HepG2 (cell line): ENCODE measurements around the gene AMOT. TPM values are rescaled to one million over a fixed set of nuclear protein-coding genes. Genes with fewer than 3 reads are reported as not detected.

Experiments
- ATAC-seq: fragments of 200-7000 bp; cut with Tn5 transposase; 3 replicates; pipeline ENCODE4 v1.9.1; 2020; ENCODE audit warnings: mild to moderate bottlenecking, moderate library complexity
- BruUV-seq: library from RNA; stranded (reverse); fragments of 400-500 nt; replicated peaks from 2 replicates; lab custom pipeline; 2021; lab: Mats Ljungman, UMichigan
- CTCF ChIA-PET: fragments of 300-600 bp; formaldehyde crosslinking; extraction: SDS; loops from one replicate; lab custom pipeline; 2021; ENCODE audit warnings: low total read pairs, inconsistent platforms, low intra/inter-chr PET ratio; lab: Yijun Ruan, JAX
- POLR2A ChIA-PET: fragments of 350-600 bp; sonication (Branson Sonifier 250); formaldehyde crosslinking; loops from one replicate; lab custom pipeline; 2020; ENCODE audit warnings: antibody characterized with exemption, inconsistent platforms; lab: Yijun Ruan, JAX
- DNase-seq: peaks from one replicate; pipeline ENCODE4 v3.0.0-alpha.2; 2015; ENCODE audit warnings: low spot score
- FAIRE-seq: peaks from 3 replicates; lab custom pipeline; 2011; peaks lifted over from hg19 to GRCh38; lab: Jason Lieb, UNC
- H2AFZ ChIP-seq: one replicate; pipeline ENCODE4 v1.6.1; 2011; ENCODE audit warnings: low read length, inconsistent platforms
- H3K27ac ChIP-seq: fragments of 300-600 bp; 3 replicates; pipeline ENCODE4 v1.8.0; 2011; ENCODE audit warnings: mixed run types, mild to moderate bottlenecking, mixed read lengths, low read length, inconsistent platforms; ENCODE audit not compliant: insufficient read depth; ENCODE audit errors: extremely low read length
- H3K27me3 ChIP-seq, 2 experiments: fragments of 200-600 bp in 1 of 2; 2 replicates in 1 of 2; 3 replicates in 1 of 2; pipeline versions ENCODE4 v1.6.0 to v1.8.0; 2011; ENCODE audit warnings: low read length in 2 of 2, mild to moderate bottlenecking in 2 of 2, moderate library complexity in 2 of 2, inconsistent platforms in 1 of 2; ENCODE audit not compliant: insufficient read depth in 2 of 2, control insufficient read depth in 1 of 2
- H3K36me3 ChIP-seq, 2 experiments: fragments of 200-600 bp in 1 of 2; replicated peaks in 1 of 2; 2 replicates in 1 of 2; 3 replicates in 1 of 2; pipeline versions ENCODE4 v1.5.1 to v1.8.0; 2011; ENCODE audit warnings: low read length in 2 of 2, inconsistent platforms in 1 of 2; ENCODE audit not compliant: insufficient read depth in 2 of 2, control insufficient read depth in 1 of 2
- H3K4me1 ChIP-seq: 2 replicates; pipeline ENCODE4 v1.5.1; 2012; ENCODE audit warnings: low read length, inconsistent platforms; ENCODE audit not compliant: insufficient read depth
- H3K4me2 ChIP-seq: 2 replicates; pipeline ENCODE4 v1.6.0; 2011; ENCODE audit warnings: low read depth, low read length, inconsistent platforms
- H3K4me3 ChIP-seq, 3 experiments: fragments of 200-600 bp in 1 of 3; sonication (generic), shearing (Covaris generic) in 1 of 3; replicated peaks in 1 of 3; 2 replicates each; pipeline ENCODE4 v1.5.1; 2011 to 2016; ENCODE audit warnings: low read length in 3 of 3, inconsistent platforms in 2 of 3, low read depth in 2 of 3, mild to moderate bottlenecking in 2 of 3, control low read depth in 1 of 3, mixed read lengths in 1 of 3; ENCODE audit not compliant: insufficient read depth in 1 of 3
- H3K79me2 ChIP-seq: one replicate; pipeline ENCODE4 v1.6.1; 2011; ENCODE audit warnings: low read length, inconsistent platforms; ENCODE audit not compliant: insufficient read depth
- H3K9ac ChIP-seq: 2 replicates; pipeline ENCODE4 v1.6.0; 2011; ENCODE audit warnings: mild to moderate bottlenecking, low read depth, low read length, inconsistent platforms; ENCODE audit not compliant: insufficient read depth
- H3K9me3 ChIP-seq: 2 replicates; pipeline ENCODE4 v1.5.1; 2012; ENCODE audit warnings: mild to moderate bottlenecking, low read length
- H4K20me1 ChIP-seq: 2 replicates; pipeline ENCODE4 v1.6.0; 2011; ENCODE audit warnings: inconsistent platforms, mild to moderate bottlenecking, low read length, moderate library complexity; ENCODE audit not compliant: insufficient read depth
- FOXK2 ChIP-seq: fragments of 450-650 bp; IDR thresholded peaks from 2 replicates; pipeline ENCODE4 v1.6.1; 2016
- GATAD1 ChIP-seq: IDR thresholded peaks from 2 replicates; pipeline ENCODE4 v1.6.1; 2016; ENCODE audit warnings: missing genetic modification reagents, missing compliant biosample characterization
- HMGA1 ChIP-seq: sonication (generic); formaldehyde crosslinking; conservative IDR thresholded peaks from 2 replicates; pipeline ENCODE4 v1.4.0; 2020; ENCODE audit warnings: missing genetic modification reagents
- MBNL3 ChIP-seq: fragments of 250-450 bp; sonication (Bioruptor Pico); conservative IDR thresholded peaks from 2 replicates; pipeline ENCODE4 v1.8.0; 2022; ENCODE audit warnings: mild to moderate bottlenecking, inconsistent platforms
- NFKBIZ ChIP-seq: IDR thresholded peaks from 2 replicates; pipeline ENCODE4 v1.6.1; 2018; ENCODE audit warnings: missing genetic modification reagents, missing compliant biosample characterization
- ZNF878 ChIP-seq: sonication (generic); formaldehyde crosslinking; IDR thresholded peaks from 2 replicates; pipeline ENCODE4 v1.8.1; 2023; ENCODE audit warnings: mild to moderate bottlenecking, missing genetic modification reagents, moderate library complexity
- WGBS: methylation state at CpG from one replicate; pipeline ENCODE4 v1.1.6; 2017; ENCODE audit warnings: low lambda C conversion rate; 5-methylcytosine and 5-hydroxymethylcytosine counted together
- in situ Hi-C: cut with HindIII; loops from 2 replicates; pipeline ENCODE4 v1.10.0; 2017; ENCODE audit warnings: low pct_unique_long_range_greater_than_20kb; ENCODE audit not compliant: extremely low pct_ligation_motif_present
- intact Hi-C: fragments of 100-400 bp; cut with micrococcal nuclease; formaldehyde crosslinking; loops from one replicate; pipeline ENCODE4 v1.10.0; 2022; ENCODE audit not compliant: unreplicated experiment
- polyA plus RNA-seq, 8 experiments: library from polyadenylated mRNA; depleted of rRNA in 3 of 8; stranded (reverse) in 7 of 8; unstranded in 1 of 8; fragments of >200 nt; fragmentation: Illumina TruSeq in 4 of 8; extraction: Trizol in 4 of 8; gene quantifications; 2 replicates each; pipeline versions ENCODE4 v1.2.1 to v1.2.3, GENCODE V29; 2011 to 2016; ENCODE audit warnings: low read depth in 4 of 8, missing spikeins in 1 of 8, mixed read lengths in 1 of 8; ENCODE audit not compliant: insufficient read depth in 1 of 8
- total RNA-seq, 5 experiments: library from RNA; depleted of rRNA; stranded (reverse); fragments of >200 nt; fragmentation: Illumina TruSeq; extraction: Trizol; gene quantifications; 2 replicates each; pipeline ENCODE4 v1.2.3, GENCODE V29; 2016; ENCODE audit warnings: low read depth in 1 of 5
- TF ChIP-seq, protein P1 (sequence below): IDR thresholded peaks from 2 replicates; pipeline ENCODE4 v1.6.1; 2012; ENCODE audit warnings: low read depth, low read length, improper control_type of control experiment

Gene AMOT
- total and polyA plus RNA-seq, 2 of the 13 experiments (the other 11 are each of a cell fraction or from before 2014, with no cell fraction given), result 0.13 to 0.91 TPM

DNA sequence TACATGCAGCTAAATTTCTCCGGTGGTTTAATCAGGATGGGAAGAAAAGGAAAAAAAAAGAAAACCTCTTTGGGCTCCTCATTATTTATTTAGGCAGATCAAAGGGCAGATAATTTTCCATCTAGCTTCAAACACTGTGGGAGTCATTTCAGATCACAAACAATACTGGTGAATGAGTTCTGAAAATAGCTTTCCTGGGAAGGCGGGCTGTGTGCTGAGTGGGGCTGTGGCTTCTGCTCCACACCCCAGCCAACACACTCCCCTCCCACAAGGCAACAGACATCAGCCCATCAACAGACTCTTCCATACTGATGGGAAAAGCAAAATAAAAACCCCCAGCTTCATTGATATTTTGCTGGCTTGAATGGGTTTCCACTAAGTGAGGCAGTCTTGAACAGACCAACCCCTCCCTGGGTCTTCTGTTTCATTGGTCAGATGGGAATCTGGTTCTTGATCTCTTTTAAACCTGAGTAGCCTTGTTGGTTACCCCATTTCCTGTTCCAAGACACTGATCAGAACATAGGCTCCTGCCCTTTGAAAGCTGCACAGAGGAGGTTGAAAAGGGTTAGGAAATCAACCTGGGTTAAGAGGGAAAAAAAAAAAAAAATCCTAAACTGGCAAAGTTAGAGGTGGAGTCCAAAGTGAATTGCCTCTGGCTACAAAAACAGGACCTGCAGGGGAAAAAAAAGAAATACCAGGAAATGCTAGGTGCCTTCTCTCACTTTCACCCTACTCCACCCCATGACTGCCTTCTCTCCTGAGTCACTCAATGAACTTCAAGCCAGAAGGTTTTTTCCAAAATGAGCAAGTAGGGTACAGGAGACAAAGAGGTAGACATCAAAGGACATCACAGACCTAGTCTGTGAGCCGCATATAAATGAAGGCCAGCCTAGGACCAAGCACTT lies 20.0 kb downstream of the AMOT start:
- H2AFZ ChIP-seq, result no peak overlapping the region
- BruUV-seq, result no TSS peak
- ATAC-seq (no peak), DNase-seq (no peak), FAIRE-seq (no peak)
- H3K9me3 ChIP-seq, result no peaks in the 10 kb centered on the region
- no peaks in the 10 kb centered on the region for H3K36me3 ChIP-seq
- H4K20me1 ChIP-seq, result no peaks in the 10 kb centered on the region
- ChIA-PET CTCF (no interaction called here), POLR2A (no interaction called here)
- 0% methylated on average over 1 of the region's 3 CpGs for WGBS
- H3K4me2 ChIP-seq, result no peak overlapping the region
- no peaks in the 10 kb centered on the region for H3K27me3 ChIP-seq
- no peaks in the 10 kb centered on the region for H3K79me2 ChIP-seq
- no peak overlapping the region for H3K4me3 ChIP-seq
- H3K4me1 ChIP-seq, result no peaks in the 10 kb centered on the region
- TF ChIP-seq HMGA1 (CRISPR knock-in tag), result no peak
- TF ChIP-seq FOXK2, result no peak
- TF ChIP-seq ZNF878 (CRISPR knock-in tag), result no peak
- no peak for TF ChIP-seq GATAD1 (CRISPR knock-in tag)
- TF ChIP-seq, protein P1, sequence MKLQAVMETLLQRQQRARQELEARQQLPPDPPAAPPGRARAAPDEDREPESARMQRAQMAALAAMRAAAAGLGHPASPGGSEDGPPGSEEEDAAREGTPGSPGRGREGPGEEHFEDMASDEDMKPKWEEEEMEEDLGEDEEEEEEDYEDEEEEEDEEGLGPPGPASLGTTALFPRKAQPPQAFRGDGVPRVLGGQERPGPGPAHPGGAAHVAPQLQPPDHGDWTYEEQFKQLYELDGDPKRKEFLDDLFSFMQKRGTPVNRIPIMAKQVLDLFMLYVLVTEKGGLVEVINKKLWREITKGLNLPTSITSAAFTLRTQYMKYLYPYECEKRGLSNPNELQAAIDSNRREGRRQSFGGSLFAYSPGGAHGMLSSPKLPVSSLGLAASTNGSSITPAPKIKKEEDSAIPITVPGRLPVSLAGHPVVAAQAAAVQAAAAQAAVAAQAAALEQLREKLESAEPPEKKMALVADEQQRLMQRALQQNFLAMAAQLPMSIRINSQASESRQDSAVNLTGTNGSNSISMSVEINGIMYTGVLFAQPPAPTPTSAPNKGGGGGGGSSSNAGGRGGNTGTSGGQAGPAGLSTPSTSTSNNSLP, result no peak
- TF ChIP-seq NFKBIZ (CRISPR knock-in tag), result no peak
- no peak for TF ChIP-seq MBNL3 (CRISPR knock-in tag)
- no peak overlapping the region for H3K27ac ChIP-seq
- intact Hi-C loops (no loop called here), in situ Hi-C loops (no loop called here)
- no peak overlapping the region for H3K9ac ChIP-seq
